HG03025 (cell line): ENCODE measurements around the gene SLC2A13.
"Not testable (repeated sequence)": the region's sequence is repeated elsewhere in the genome, so short reads cannot be mapped to it uniquely, and the experiment has no call there.

Experiments
- ATAC-seq: cut with Tn5 transposase; IDR thresholded peaks from one replicate; pipeline ENCODE4 v1.9.1; 2021; ENCODE audit warnings: mild to moderate bottlenecking, moderate library complexity; ENCODE audit not compliant: unreplicated experiment, low FRiP score

SLC2A13 gene

DNA sequence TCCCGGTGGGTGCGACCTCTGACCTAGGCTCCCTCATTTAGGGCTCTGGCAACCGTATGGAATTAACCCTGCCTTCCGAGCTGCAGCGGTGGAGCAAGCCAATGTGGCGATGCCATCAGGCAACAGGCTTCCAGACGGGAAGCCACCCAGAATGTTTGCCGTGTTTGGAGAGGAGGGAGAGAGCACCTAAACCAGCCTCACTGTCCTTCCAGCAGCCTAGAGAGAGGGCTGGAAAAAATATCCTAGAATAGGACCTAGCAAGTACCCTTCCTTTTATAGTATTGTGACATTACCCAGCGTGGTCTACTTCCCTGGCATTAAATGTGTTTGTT is 287 bp upstream of the SLC2A13 start:
- no peak for ATAC-seq

DNA sequence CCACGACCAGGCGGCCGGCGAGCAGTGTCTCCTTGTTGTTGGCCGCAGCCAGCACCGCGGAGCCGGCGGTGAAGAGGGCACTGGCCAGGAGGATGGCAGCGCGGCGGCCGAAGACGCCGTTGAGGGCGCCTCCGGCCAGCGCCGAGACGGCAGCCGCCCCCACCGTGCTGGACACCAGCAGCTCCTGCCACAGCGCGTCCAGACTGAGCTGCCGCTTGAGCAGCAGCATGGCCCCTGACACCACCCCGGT is 691 bp downstream of the SLC2A13 start:
- ATAC-seq, result peak; percentile 44

- peak; percentile 9 for ATAC-seq
These were observed 1.2 kb downstream of the SLC2A13 start for GRCh38 chr12:40104461-40105264.

GRCh38 chr12:40103043-40103442 is 2.8 kb downstream of the SLC2A13 start:
- no peak for ATAC-seq

DNA sequence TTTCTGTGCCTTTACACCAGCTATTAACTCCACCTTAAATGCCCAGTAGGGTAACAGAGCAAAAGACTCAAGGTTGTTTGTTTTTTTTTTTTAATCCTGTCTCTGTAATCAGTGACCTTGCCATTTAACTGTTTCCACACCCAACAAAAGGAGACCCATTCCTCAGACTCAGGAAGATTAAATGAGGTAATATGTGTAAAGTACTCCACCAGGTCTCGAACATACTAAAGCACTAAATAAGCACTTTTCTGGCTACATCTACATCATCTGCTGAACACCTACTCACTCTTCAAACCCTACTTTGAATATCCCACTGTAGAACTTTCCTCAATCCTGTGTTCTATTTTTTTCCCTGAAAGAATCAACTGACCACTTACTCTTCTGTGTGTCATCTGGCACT is 4.1 kb downstream of the SLC2A13 start:
- ATAC-seq, result no peak

GRCh38 chr12:40099423-40099853 is 6.4 kb downstream of the SLC2A13 start:
- ATAC-seq, result no peak

DNA sequence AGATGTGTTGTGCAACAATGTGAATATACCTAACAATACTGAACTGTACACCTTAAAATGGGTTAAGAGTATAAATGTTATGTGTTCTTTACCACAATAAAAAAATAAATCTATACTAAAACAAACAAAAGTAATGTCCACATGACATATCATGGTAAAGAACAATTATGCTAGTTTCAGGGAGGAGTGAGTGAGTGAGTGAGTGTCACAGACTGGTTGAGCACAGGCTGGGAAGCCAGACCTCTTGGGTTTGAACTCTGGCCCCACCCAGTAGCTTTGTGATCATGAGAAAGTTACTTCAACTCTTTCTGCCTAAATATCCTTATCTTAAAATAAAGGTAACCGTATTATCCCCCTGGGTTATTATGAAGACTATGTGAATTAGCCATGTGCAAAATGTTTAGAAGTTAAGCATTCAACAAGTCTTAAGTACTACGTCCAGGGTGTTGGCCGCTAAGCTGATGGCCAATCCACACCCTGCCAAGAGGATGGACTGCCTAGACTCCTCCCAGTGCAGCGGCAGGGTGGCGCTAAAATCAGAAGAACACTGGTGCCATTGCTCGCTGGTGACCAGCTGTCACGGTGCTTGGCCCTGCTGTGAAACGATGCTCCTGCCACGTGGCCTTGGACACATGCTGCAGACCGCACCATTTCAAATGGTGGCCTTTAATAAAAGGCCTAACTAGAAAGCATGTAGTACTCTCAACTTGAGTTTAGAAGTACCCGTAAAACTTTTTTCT is 7.3 kb downstream of the SLC2A13 start:
- ATAC-seq, result no peak

- ATAC-seq, result no peak
These were observed 12.4 kb downstream of the SLC2A13 start for GRCh38 chr12:40093512-40093911.

- no peak for ATAC-seq
These were observed 19.4 kb downstream of the SLC2A13 start for GRCh38 chr12:40086471-40086870.

GRCh38 chr12:40078266-40078665 is 27.6 kb downstream of the SLC2A13 start:
- ATAC-seq, result no peak

DNA sequence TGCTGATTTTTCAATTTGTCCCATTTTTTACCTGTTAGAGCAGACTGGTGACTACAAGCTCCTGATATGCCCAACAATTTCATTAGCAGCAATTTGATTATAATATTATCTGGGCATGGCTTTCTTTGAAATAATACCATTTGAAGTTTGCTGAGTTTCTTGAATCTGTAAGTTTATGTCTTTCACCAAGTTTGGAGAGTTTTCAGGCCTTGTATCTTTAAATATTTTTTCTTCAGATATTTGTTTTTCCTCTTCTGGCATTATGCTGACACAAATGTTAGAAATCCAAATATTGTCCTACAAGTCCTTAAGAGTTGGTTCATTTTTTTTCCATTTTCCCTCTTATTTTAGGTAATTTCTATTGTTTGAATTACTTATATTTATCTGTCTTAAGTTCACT is 30.4 kb downstream of the SLC2A13 start:
- ATAC-seq, result no peak

GRCh38 chr12:40068416-40068815 is 37.5 kb downstream of the SLC2A13 start:
- no peak for ATAC-seq

DNA sequence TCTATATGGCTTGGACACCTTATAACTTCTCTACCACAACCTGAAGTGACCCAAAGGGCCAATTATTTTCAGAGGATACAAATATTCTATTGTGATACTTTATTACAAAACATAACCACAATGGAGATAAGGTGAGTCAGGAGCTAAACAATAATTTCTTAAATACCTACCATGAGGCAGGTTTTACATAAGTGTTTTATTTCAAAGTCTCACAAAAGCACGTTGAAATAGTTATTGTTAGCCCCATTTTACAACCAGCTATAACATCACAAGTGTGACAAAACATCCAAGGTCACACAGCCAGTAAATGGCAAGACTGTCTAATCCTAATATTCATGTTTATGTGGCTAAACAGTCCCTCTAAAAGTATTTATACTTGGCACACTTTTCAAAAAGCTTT is 40.2 kb downstream of the SLC2A13 start:
- no peak for ATAC-seq

GRCh38 chr12:40063414-40063813 is 42.5 kb downstream of the SLC2A13 start:
- ATAC-seq, result no peak

DNA sequence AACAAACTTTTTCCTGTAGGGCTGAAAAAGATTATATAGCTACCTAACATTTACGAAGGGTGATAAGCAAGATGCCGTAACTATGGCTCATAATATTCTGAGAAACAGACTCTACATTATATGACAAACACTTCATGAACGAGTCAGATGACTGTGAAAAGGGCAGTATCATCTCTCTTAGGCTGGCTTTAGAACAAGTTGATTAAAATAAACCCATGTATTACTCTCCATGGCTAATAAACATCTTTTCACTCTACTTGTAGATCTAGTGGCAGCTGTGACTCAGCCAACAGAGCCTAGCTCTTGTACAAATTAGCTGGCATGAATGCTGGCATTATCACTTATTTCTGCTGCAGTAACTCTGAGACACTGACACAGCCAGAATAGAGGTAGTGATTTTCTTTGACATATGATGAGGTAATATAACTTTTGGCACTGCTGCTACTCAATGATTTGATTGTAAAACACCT is 47.1 kb downstream of the SLC2A13 start:
- no peak for ATAC-seq

DNA sequence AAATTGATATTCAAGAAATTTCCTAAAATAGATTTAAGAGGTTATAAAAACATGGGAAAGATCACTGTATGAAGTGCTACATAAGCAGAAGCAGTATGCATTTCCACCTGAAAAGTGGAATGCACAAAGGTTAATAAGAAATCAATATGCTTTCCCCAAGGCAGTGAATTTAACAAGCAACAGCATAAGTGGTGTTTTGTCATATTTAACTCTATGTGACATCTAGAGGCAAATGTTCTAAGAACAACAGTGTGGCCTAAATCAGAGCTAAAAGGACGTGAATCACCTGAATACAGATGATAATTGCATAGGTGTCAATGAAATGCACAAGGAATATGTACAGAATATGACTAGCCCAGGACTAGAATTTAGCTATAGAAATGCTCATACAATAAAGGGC is 49.5 kb downstream of the SLC2A13 start:
- no peak for ATAC-seq

DNA sequence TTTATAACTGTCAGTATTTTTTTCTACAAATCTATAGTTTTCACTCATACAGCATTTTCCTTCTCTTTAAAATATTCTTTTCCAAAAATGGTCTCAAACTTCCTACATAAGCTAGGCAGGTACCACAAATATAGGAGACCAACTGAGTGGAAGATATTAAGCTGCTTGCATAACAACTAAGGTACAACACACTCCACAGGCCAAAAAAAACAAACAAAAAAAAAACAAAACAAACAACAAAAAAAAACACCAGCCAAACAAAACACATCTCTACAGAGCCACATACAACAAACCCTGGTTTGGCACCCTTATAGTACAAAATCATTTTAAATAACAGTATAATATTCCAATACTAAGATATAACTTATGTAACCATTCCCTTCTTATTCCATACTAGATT is 50.1 kb downstream of the SLC2A13 start:
- no peak for ATAC-seq

- ATAC-seq, result no peak
These were observed 50.7 kb downstream of the SLC2A13 start for GRCh38 chr12:40055228-40055579.

DNA sequence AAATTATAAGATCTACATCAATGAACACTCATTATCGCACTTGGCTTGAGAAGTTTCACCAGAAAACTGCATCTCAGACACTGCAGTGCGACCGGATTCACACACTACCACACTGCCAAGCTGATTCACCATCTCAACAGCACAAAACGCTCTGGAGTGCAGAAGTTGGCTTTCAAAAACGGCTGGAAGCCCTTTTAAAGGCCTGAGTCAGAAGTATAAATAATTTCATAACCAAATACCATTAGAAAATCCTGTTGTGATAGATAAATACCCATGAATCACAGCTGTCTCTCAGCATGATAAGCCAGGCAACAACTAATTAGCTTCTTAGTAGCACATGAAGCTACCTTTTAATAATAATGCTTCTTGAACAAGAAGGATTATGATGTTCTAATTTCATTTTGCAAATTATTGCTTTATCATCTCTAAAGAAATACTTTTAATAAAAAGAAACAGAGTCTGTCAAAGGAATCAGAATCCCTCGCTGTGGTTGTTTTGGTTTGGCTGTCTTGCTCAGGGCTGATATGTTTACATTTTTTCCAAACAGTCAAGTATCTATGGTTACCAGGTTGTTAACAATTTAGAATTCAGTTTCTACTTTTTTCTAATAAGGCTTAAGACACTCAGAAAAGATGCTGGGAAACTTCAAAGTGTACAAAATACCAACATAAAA is 51.2 kb downstream of the SLC2A13 start:
- ATAC-seq, result no peak

DNA sequence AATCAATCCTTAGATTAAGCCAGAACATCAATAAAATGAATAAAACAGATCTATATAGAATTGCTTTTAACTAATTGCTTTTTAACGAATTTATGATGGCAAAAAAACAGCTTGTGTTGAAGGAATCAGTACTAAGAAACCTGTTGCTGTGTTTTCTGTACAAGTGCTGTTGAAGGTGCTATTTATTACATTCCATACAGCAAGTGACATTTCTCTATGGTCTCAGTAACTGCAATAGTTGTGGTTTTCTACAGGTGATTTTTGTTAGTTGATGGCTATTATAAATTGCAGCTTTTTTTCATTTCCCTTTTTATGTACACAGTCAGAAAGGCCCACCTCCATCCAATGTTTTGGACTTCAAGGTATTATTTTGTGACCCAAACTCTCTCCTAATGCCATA is 56.6 kb downstream of the SLC2A13 start:
- no peak for ATAC-seq

DNA sequence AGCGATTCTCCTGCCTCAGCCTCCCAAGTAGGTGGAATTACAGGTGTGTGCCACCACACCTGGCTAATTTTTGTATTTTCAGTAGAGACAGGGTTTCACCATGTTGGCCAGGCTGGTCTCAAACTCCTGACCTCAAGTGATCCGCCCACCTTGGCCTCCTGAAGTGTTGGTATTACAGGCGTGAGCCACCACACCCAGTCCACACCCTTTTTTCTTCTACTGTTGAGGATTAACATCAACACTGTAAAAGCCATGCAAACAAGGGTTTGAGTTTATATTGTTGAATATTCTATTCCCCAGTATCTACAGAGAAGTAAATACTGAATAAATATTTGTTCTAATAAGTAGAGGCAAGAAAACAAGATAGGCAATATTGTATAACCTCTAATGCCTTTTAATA is 58.9 kb downstream of the SLC2A13 start:
- not testable (repeated sequence) for ATAC-seq

GRCh38 chr12:40045656-40046055 is 60.2 kb downstream of the SLC2A13 start:
- ATAC-seq, result no peak
